Stimulated activated naive CD8-positive, alpha-beta T cell treated with anti-CD3 and anti-CD28 coated beads, Interleukin-15, Interleukin-2, amounts not matched to agents 100 ng/mL and 50 ng/mL, for 24 hours (primary cell): ENCODE measurements around the gene GARIN5B.

ENCODE experiments used
- H3K27ac Mint-ChIP-seq: one replicate; pipeline ENCODE4 v1.8.0; 2021; ENCODE audit warnings: mild to moderate bottlenecking, mixed read lengths
- H3K27me3 Mint-ChIP-seq: one replicate; pipeline ENCODE4 v1.8.0; 2021; ENCODE audit warnings: mixed read lengths
- H3K36me3 Mint-ChIP-seq: one replicate; pipeline ENCODE4 v1.8.0; 2021; ENCODE audit warnings: low read depth, mixed read lengths
- H3K4me1 Mint-ChIP-seq: one replicate; pipeline ENCODE4 v1.8.0; 2021; ENCODE audit warnings: low read depth, mixed read lengths
- H3K4me3 Mint-ChIP-seq: one replicate; pipeline ENCODE4 v1.8.0; 2021; ENCODE audit warnings: mild to moderate bottlenecking, mixed read lengths
- H3K9me3 Mint-ChIP-seq: one replicate; pipeline ENCODE4 v1.8.0; 2021; ENCODE audit warnings: mixed read lengths

The GARIN5B gene

DNA sequence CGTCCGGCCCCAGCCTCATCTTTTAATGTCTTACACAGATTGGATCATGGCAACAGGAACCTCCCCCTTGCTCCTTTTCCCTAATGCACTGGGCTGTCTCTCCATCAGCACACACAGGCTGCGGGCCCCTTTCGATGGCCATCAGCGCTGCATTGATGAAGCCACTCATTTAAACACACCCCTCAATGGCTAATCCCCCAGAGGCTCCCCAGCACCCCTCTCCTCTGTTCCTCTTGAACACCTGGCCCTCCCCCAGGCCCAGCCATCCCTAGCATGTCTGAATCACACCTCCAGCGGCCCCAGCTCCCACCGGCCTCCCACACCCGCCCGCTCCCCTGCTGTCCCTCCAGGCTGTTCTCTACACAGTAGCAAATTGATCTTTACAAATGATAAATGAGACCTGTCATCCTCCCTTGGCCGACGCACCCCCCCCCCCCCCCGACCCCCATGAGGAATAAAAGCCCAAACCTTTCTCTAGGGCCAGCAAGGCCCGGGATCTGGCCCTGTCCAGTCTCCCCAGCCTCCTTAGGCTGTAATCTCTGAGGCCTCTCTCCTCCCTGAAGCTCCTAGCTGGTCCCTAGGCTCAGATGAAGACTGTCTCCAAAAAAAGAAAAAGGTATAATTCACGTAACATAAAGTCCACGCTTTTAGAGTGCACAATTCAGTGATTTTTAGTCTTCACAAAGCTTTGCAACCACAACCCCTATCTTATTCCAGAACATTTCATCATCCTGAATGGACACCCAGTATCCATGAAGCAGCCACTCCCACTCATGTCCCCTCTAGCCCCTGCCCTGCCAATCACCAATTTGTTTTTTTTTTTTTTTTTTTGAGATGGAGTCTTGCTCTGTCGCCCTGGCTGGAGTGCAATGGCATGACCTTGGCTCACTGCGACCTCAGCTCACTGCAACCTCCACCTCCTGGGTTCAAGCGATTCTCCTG is 30.0 kb upstream of the GARIN5B start:
- Mint-ChIP-seq H3K4me3 (no peak overlapping the region), H3K27me3 (no peaks in the 10 kb centered on the region), H3K9me3 (no peaks in the 10 kb centered on the region), H3K36me3 (peaks cover 22% of the 10 kb centered on the region), H3K27ac (no peak overlapping the region), H3K4me1 (peaks cover 30% of the 10 kb centered on the region)

GRCh38 chr19:55391702-55392615 is 28.9 kb upstream of the GARIN5B start:
- Mint-ChIP-seq H3K4me3 (no peak overlapping the region), H3K27ac (peak overlapping the region; percentile 48), H3K27me3 (no peaks in the 10 kb centered on the region), H3K9me3 (no peaks in the 10 kb centered on the region), H3K36me3 (peaks cover 32% of the 10 kb centered on the region), H3K4me1 (peaks cover 38% of the 10 kb centered on the region)

GRCh38 chr19:55391191-55391670 is 28.2 kb upstream of the GARIN5B start:
- peaks cover 45% of the 10 kb centered on the region for H3K4me1 Mint-ChIP-seq
- H3K27ac Mint-ChIP-seq, result peak overlapping the region; percentile 48
- no peaks in the 10 kb centered on the region for H3K27me3 Mint-ChIP-seq
- peak overlapping the region; percentile 30 for H3K4me3 Mint-ChIP-seq
- no peaks in the 10 kb centered on the region for H3K9me3 Mint-ChIP-seq
- H3K36me3 Mint-ChIP-seq, result peaks cover 39% of the 10 kb centered on the region

GRCh38 chr19:55390461-55390880 is 27.4 kb upstream of the GARIN5B start:
- H3K27ac Mint-ChIP-seq, result peak overlapping the region; percentile 66
- peaks cover 51% of the 10 kb centered on the region for H3K4me1 Mint-ChIP-seq
- no peaks in the 10 kb centered on the region for H3K27me3 Mint-ChIP-seq
- H3K9me3 Mint-ChIP-seq, result no peaks in the 10 kb centered on the region
- peaks cover 45% of the 10 kb centered on the region for H3K36me3 Mint-ChIP-seq
- peak overlapping the region; percentile 30 for H3K4me3 Mint-ChIP-seq

DNA sequence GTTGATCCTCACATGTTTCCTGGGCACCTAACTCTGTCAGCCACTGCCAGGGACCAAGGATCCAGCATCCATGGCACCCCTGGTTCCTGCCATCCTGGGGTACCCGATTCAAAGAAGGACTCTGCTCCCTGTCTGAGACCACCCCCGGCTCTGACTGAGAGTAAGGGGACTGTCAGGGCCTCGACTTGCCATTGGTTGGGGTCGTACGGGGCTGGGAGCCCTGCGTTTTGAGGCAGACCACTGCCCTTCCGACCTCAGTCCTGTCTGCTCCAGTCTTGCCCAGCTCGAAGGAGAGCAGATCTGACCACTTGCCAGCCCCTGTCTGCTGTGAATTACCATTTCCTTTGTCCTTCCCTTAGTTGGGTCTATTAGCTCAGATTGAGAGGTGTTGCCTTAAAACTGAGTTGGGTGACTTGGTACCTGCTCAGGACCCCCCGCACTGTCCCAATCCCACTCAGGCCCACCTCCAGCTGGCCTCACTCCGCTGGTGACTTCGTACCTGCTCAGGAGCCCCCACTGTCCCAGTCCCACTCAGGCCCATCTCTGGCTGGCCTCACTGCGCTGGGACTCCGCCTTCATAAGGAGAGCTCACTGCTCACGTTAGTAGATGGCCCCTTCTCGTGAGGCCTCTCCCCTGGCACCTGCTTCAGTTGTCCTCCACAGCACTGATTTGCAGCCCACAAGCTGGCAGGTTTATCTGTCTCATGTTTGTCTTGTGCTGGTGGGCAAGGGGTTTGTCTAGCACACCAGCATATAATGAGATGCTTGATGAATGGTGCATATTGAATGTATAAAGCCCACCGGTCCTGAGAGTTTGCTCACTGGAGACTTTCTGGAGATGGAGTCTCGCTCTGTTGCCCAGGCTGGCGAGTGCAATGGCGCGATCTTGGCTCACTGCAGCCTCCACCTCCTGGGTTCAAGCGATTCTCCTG is 26.6 kb upstream of the GARIN5B start:
- no peaks in the 10 kb centered on the region for H3K9me3 Mint-ChIP-seq
- peaks cover 51% of the 10 kb centered on the region for H3K4me1 Mint-ChIP-seq
- no peaks in the 10 kb centered on the region for H3K27me3 Mint-ChIP-seq
- H3K27ac Mint-ChIP-seq, result peak overlapping the region; percentile 100
- H3K36me3 Mint-ChIP-seq, result peaks cover 45% of the 10 kb centered on the region
- peak overlapping the region; percentile 100 for H3K4me3 Mint-ChIP-seq

- H3K36me3 Mint-ChIP-seq, result peaks cover 45% of the 10 kb centered on the region
- peaks cover 56% of the 10 kb centered on the region for H3K4me1 Mint-ChIP-seq
- no peaks in the 10 kb centered on the region for H3K27me3 Mint-ChIP-seq
- H3K9me3 Mint-ChIP-seq, result no peaks in the 10 kb centered on the region
- peak overlapping the region; percentile 100 for H3K27ac Mint-ChIP-seq
- H3K4me3 Mint-ChIP-seq, result peak overlapping the region; percentile 100
Observed at GRCh38 chr19:55387736-55388497, 24.9 kb upstream of the GARIN5B start.

- Mint-ChIP-seq H3K27ac (peak overlapping the region; percentile 100), H3K4me3 (peak overlapping the region; percentile 100), H3K9me3 (no peaks in the 10 kb centered on the region), H3K4me1 (peaks cover 66% of the 10 kb centered on the region), H3K36me3 (peaks cover 51% of the 10 kb centered on the region), H3K27me3 (no peaks in the 10 kb centered on the region)
Observed at GRCh38 chr19:55386493-55386971, 23.5 kb upstream of the GARIN5B start.

DNA sequence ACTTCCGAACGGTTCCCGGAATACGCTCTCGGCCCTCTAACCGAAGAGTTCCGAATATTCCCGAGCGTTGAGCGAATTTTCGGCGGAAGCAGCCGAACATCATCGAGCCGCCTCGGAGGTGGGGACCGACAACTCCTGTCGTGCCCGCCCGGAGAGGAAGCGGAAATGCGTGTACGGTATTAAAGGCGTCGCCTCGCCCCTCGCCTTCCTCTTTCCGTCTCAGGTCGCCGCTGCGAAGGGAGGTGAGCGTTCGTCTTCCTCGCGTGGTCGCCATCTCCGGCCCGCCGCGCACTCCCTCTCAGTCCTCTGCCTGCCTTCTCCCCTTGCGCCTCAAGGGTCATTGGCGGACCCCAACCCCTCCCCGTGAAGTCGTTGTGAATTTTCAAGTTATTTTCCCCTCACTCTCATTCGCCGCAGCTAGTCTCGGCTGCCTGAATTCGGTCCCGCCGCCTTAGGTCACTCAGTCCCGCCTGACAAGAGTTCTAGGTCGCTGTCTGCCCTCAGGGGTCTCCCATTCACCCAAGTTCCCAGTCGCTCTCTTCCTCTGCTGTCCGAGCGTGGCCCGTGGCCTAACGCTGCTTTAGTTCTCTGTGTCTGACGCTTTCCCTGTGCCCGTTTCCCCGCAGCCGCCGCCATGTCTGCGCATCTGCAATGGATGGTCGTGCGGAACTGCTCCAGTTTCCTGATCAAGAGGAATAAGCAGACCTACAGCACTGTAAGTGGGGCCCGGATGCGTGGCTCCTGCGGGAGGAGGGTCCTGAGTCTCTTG is 22.8 kb upstream of the GARIN5B start, which contains the start of gene RPL28:
Gene RPL28, plus strand, starts transcription at position 209 of the 769 bp plus-strand sequence. Its CDS starts 426 bp downstream, at position 635.
- Mint-ChIP-seq H3K4me3 (peak within 1 kb of the TSS; percentile 100), H3K4me1 (peaks cover 65% of the 10 kb centered on the region), H3K36me3 (peaks cover 51% of the 10 kb centered on the region), H3K9me3 (no peaks in the 10 kb centered on the region), H3K27me3 (no peaks in the 10 kb centered on the region), H3K27ac (peak within 1 kb of the TSS; percentile 100)

GRCh38 chr19:55384920-55385723 is 22.1 kb upstream of the GARIN5B start:
- peak overlapping the region; percentile 100 for H3K27ac Mint-ChIP-seq
- H3K4me3 Mint-ChIP-seq, result peak overlapping the region; percentile 100
- no peaks in the 10 kb centered on the region for H3K9me3 Mint-ChIP-seq
- H3K36me3 Mint-ChIP-seq, result peaks cover 44% of the 10 kb centered on the region
- no peaks in the 10 kb centered on the region for H3K27me3 Mint-ChIP-seq
- H3K4me1 Mint-ChIP-seq, result peaks cover 57% of the 10 kb centered on the region

- H3K36me3 Mint-ChIP-seq, result peaks cover 38% of the 10 kb centered on the region
- no peaks in the 10 kb centered on the region for H3K9me3 Mint-ChIP-seq
- peaks cover 49% of the 10 kb centered on the region for H3K4me1 Mint-ChIP-seq
- H3K4me3 Mint-ChIP-seq, result peak within 1 kb of the TSS; percentile 100
- H3K27ac Mint-ChIP-seq, result peak within 1 kb of the TSS; percentile 100
- no peaks in the 10 kb centered on the region for H3K27me3 Mint-ChIP-seq
Observed at GRCh38 chr19:55384131-55384919, 21.3 kb upstream of the GARIN5B start, which contains the start of gene TMEM238. TSS of gene TMEM238 (minus strand) at chr19:55384292. CDS start at chr19:55384259, 33 bp downstream.

GRCh38 chr19:55383279-55384130 is 20.4 kb upstream of the GARIN5B start:
- Mint-ChIP-seq H3K4me1 (peaks cover 42% of the 10 kb centered on the region), H3K4me3 (peak overlapping the region; percentile 90), H3K27ac (peak overlapping the region; percentile 95), H3K27me3 (no peaks in the 10 kb centered on the region), H3K9me3 (no peaks in the 10 kb centered on the region), H3K36me3 (peaks cover 32% of the 10 kb centered on the region)
